HG02938 (cell line): Measurements from ENCODE around the gene FBXL16.

ENCODE experiments used
- ATAC-seq: cut with Tn5 transposase; IDR thresholded peaks from one replicate; pipeline ENCODE4 v1.9.1; 2021; ENCODE audit warnings: mild to moderate bottlenecking, moderate library complexity; ENCODE audit not compliant: unreplicated experiment

The FBXL16 gene

GRCh38 chr16:734981-735881 lies 29.6 kb upstream of the FBXL16 start:
- ATAC-seq = no peak

DNA sequence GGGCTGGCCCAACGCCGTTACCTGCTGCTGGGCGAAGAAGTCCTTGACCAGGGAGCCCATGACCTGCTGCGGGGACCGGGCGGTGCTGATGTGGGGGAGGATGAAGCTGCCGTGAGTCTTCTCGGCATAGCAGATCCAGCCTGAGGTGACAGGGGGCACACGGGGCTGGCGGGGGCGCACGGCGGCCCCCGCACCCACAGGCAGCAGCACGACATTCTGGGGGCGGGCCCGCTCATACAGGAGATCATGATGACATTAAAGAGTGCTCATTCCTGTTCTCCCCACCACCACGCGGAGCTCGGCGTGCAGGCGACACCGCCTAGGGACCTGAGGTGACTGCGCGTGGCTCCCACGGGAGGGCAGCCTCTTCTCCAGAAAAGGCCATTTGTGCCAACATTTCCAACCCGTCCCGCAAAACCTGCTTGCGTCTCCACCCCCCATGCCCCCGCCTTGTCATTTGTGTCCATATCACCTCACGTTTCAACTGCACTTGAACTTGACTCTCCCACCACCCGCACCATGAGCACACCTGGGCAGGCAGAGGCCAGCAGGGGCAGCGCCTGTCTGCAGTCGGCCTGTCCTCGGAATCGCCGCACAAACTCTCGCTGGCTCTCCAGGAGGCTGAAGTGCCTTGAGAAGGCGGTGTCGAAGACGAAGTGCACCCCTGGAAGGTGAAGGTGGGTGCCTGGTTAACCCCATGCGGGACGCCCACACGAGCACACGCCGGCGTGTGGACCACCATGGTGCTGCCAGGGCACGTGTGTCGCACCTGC lies 28.8 kb upstream of the FBXL16 start:
- ATAC-seq = no peak

GRCh38 chr16:733382-734207 lies 28.0 kb upstream of the FBXL16 start:
- no peak for ATAC-seq

GRCh38 chr16:732936-733335 lies 27.3 kb upstream of the FBXL16 start:
- ATAC-seq = no peak

DNA sequence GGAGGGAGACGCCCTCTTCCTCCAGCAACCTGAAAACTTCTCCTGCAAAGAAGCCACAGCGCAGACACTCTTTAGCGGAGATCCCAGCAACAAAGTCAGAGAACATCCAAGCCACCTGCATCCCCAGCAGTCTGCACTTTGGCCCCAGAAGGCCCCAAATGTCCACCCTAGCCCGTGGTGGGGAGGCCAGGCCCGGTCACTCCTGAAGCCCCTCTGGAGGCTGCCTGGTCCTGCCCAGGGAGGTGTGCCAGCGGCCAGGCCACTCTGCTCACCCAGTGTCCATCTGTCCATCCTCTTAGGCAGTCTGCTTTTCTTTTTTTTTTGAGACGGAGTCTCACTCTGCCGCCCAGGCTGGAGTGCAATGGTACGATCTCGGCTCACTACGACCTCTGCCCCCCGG lies 26.7 kb upstream of the FBXL16 start:
- ATAC-seq = no peak

DNA sequence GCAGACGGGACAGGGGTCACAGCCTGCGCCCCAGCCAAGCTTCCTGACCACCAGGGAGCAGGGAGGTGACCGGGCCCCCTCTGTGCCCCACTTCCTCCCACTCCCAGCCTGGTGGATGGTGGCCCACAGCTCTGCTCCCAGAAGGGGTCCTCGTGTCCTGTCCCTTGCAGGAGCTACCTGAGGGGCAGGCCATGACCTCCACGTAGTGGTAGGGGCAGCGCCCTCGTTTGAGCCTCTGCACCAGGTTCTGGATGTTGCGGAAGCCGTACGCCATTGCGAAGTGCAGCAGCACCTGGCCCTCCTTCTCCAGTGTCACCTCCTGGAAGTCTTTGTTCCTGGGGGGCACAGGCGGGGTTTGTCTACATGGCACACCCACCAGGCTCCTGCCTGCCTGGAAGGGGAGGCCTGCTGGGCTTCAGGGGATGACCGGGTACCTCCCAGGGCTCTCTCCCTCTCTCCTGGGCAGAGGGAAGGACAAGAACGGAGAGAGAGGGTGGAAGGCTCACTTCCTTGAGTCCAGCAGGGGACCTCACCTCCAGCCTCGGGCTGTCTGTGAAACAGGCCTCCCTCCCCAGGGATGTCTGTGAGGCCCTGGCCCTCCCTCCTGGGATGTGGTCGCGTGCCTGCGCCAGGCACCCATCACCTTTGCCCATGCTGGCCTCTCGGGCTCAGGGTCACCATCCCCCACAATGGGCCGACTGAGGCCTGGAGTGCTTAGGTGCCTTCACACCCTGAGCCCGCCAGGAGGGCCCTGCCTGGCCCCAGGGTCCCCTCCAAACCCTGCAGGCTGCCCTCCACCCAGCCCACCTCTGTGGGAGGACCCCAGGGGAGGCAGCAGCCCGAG lies 25.3 kb upstream of the FBXL16 start:
- ATAC-seq = no peak

DNA sequence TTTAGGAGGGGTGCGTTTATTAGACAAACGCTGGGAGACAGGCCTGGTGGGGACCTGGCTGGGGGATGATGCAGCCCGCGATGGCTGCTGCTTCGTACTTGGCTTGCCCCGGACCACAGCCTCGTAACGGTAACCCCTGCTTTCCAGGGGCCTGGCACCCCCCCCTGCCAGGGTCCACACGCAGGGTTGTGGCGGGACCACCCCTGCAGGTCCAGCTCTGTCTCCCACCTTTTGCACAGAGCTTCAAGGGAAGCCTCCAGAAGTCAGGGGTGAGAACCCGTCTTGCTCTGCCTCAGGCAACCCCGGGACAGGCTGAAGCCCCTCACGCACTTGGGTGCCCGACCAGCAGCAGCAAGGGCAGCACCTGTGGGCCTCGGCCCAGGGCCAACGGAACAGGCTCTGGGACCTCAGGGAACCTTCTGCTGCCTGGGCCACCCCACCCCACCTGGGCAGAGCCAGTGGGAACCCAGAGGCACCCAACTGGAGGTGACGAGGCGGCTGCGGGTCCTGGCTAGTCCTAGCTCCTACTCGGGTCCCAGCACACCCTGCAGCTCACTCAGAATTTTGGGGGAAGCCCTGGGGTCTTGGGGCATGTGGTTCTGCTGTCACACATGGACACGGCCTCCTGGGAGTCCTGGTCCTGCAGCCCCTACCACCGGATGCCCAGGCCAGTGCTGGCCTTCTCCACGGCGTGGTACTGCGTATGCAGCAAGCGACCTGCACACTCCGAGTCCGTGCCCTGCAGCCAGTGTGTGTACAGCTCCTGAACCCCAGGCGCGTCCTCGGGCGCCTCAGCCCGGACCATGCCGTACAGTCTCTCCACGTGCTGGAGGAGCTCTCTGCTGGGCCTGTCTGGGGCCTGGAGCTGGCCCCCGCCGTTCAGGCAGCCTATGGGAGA lies 24.4 kb upstream of the FBXL16 start:
- ATAC-seq = no peak

GRCh38 chr16:728890-729744 lies 23.5 kb upstream of the FBXL16 start:
- no peak for ATAC-seq

GRCh38 chr16:728131-728889 lies 22.7 kb upstream of the FBXL16 start:
- ATAC-seq = no peak

DNA sequence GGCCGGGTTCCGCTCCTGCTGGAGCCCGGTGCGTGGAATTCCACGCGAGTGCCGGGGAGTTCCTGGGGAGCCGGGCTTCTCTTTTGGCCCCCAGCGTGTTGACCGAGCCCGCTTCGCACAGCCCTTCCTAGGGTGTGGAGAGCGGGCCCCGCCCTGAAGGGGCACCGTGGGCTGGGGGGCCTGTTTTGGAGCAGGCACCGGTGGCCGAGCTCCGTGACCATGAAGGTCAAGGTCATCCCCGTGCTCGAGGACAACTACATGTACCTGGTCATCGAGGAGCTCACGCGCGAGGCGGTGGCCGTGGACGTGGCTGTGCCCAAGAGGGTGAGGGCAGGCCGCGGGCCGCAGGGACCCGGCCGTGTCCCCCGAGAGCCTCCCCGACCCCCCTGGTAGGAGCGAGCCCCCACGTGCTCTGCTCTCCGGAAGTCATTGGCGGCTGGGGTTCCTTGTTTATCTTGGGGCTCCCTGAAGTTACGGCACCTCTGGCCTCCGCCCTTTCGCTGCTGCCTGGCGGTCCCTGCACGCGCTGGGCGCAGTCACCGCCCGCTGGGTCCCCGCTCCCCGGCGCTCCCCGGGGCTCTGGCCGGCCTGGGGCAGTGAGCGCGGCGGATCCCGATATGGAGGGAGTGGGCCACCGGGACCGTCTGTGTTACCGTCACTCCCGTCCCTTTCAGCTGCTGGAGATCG lies 21.8 kb upstream of the FBXL16 start:
- no peak for ATAC-seq

DNA sequence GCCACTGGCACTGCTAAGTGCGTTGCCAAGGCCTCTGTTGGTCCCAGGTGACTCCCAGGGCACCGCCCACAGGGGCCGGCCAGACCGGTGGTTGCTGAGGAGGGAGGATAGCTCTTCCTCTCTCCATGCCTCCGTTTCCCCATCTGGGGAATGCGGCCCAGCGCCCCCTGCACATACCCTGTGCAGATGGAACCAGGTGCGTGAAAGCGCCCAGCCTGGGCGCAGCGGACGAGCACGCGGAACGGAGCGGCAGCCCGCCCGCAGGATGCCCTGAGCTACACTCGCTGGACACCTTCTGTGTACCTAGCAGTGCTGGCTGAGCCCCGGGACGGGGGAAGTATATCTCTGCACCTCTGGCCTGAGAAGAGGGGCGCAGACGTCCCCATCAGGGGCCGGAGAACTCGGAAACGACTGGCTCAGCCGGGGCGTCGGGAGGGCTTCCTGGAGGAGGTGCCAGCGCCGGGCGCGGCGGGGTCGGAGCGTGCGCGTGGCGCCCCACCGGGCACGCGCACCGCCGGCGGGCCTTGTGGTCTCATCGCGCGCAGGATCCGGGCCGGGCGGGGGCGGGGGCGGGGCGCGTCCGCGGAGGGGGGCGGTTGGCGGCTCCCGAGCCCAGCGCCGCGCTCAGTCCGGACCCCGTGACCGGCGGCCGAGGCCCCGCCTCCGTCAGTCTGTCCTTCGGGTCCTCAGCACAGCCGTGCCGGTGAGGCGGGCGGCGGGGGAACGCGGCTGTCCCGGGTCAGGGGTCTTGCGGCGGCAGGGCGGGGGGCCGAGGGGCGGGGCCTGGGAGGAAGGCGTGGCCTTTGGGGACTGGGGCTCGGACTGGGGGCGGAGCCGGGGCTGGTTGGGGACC lies 21.1 kb upstream of the FBXL16 start, which contains the start of the genes CCDC78 and HAGHL:
CCDC78 (minus strand) TSS at position 6 of the 853 bp plus-strand sequence. CDS start 76 bp downstream, outside the sequence.
HAGHL (plus strand) TSS at position 669 of the 853 bp plus-strand sequence. CDS start 404 bp downstream, outside the sequence.
- no peak for ATAC-seq

GRCh38 chr16:726188-726437 lies 20.5 kb upstream of the FBXL16 start:
- no peak for ATAC-seq

DNA sequence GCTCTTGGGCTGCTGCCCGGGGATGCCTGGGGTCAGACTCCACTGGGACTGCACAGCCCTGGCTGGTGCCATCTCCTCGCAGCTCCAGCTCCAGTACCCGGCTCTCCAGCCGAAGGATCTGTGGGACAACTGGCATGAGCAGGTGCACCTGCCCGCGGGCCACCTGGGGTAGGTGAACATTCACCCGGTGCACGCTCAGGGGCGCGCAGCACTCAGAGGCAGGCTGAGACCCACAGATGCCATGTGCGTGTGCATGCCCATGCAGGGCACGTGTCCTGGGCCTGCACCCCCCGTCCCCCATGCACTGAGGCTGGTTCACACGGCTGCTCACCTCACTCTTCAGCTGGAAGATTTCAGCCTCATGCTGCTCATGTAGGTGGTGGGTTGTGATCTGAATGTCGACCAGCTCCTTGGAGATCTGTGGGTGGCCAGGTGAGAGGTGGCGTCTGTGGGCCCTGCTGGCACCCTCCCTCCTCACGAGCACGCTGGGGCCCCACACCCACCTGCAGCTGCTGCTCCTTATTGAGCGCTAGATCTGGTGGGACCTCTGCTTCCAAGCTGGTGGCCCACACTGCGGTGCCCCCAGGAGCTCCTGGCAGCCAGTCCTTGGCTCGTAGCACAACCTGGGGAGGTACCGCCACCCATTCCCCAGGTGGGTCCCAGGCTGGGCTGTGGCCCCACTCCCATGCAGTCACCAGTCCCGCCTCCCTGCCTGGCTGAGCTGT lies 20.0 kb upstream of the FBXL16 start:
- ATAC-seq = no peak

- ATAC-seq = no peak
Observed at GRCh38 chr16:725041-725376, 19.4 kb upstream of the FBXL16 start.

GRCh38 chr16:724188-725040 lies 18.8 kb upstream of the FBXL16 start:
- ATAC-seq = no peak
